ENCODE results near the gene IQSEC1.

The IQSEC1 gene

GRCh38 chr3:12991861-12992281, 81.4 kb downstream of the IQSEC1 start:
- DNase-seq (ENCODE audit: low spot score), result no peak
- Histone ChIP-seq H3K27ac (peak overlapping the region in 1 of 2 donors; percentile 92), H3K4me3 (no peak overlapping the region)
- no peak for TF ChIP-seq CTCF (IDR thresholded peaks at IDR 0.05)

- no peak for DNase-seq (ENCODE audit: low spot score)
- Histone ChIP-seq H3K4me3 (no peak overlapping the region), H3K27ac (peak overlapping the region in 1 of 2 donors; percentile 43)
- TF ChIP-seq CTCF (IDR thresholded peaks at IDR 0.05), result no peak
Measured at GRCh38 chr3:12991481-12991837, 81.8 kb downstream of the IQSEC1 start.

GRCh38 chr3:12990781-12991480, 82.3 kb downstream of the IQSEC1 start:
- H3K27ac ChIP-seq, result peak overlapping the region in 1 of 2 donors; percentile 43
- no peak for DNase-seq (ENCODE audit: low spot score)

GRCh38 chr3:12990306-12990705, 82.9 kb downstream of the IQSEC1 start:
- Histone ChIP-seq H3K27ac (peak overlapping the region in 1 of 2 donors; percentile 43), H3K4me3 (no peak overlapping the region)
- DNase-seq (ENCODE audit: low spot score), result no peak
- TF ChIP-seq CTCF (IDR thresholded peaks at IDR 0.05), result no peak

More at GRCh38 chr3:12990781-12991480, 82.3 kb downstream of the IQSEC1 start:
- no peak overlapping the region for H3K4me3 ChIP-seq
- TF ChIP-seq CTCF (IDR thresholded peaks at IDR 0.05), result no peak

- no peak overlapping the region for H3K27ac ChIP-seq
- DNase-seq (ENCODE audit: low spot score), result no peak
- no peak overlapping the region for H3K4me3 ChIP-seq
- no peak for TF ChIP-seq CTCF (IDR thresholded peaks at IDR 0.05)
Measured at GRCh38 chr3:12988728-12989454, 84.3 kb downstream of the IQSEC1 start.

- H3K27ac ChIP-seq, result no peak overlapping the region
- DNase-seq (ENCODE audit: low spot score), result no peak
Measured at GRCh38 chr3:12987602-12988001, 85.6 kb downstream of the IQSEC1 start.

More at GRCh38 chr3:12987602-12988001, 85.6 kb downstream of the IQSEC1 start:
- no peak for TF ChIP-seq CTCF (IDR thresholded peaks at IDR 0.05)
- H3K4me3 ChIP-seq, result no peak overlapping the region

All from coronary artery (tissue), 2 donors.